Hematopoietic multipotent progenitor cell (in vitro differentiated cells): ENCODE measurements around the gene ESR2. TPM values are rescaled to one million over a fixed set of nuclear protein-coding genes. Genes with fewer than 3 reads are reported as not detected.
"Not testable (repeated sequence)": the region's sequence is repeated elsewhere in the genome, so short reads cannot be mapped to it uniquely, and the experiment has no call there.

Source experiments
- DNase-seq, 3 donors: peaks; one replicate each; pipeline ENCODE4 v3.0.0-alpha.2; 2011 to 2015; ENCODE audit warnings: low read depth in 2 of 3, low spot score in 2 of 3
- small RNA-seq: library from RNA; depleted of rRNA; stranded (forward); fragments of <200 nt; gene quantifications from one replicate; pipeline ENCODE3, GENCODE V24; 2012
- total RNA-seq: library from RNA; depleted of rRNA; stranded (reverse); fragments of >200 nt; gene quantifications from one replicate; pipeline ENCODE4 v1.2.3, GENCODE V29; 2012

The ESR2 gene
- total RNA-seq, 1 donor, result 2.2 TPM

GRCh38 chr14:64053694-64054669 lies 240.2 kb downstream of the ESR2 start:
- DNase-seq, result no peak

GRCh38 chr14:64049616-64050381 lies 244.4 kb downstream of the ESR2 start:
- no peak for DNase-seq

- DNase-seq, result no peak
These were observed 249.1 kb downstream of the ESR2 start for GRCh38 chr14:64045091-64045490.

GRCh38 chr14:64043296-64043695 lies 250.9 kb downstream of the ESR2 start:
- not testable (repeated sequence) for DNase-seq

DNA sequence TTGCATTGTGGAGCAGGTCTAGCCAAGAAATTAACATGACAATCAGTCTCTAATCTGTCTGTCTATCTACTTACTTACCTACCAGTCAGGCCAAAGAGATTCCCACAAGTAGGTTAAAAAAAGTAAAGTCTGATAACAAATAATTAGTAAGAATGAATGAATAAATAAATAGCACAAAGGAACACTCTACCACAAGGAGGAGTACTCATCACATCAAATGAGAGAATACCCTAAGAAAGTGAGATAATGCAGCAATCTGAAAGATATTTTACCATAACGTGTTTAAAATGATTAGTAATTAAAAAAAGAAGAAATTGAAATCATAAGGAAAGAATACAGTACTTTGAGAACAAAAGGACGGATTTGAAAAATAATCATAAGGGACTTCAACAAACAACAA lies 254.1 kb downstream of the ESR2 start:
- peak in 2 of 3 donors; percentile 0 to 11 for DNase-seq

GRCh38 chr14:64038841-64039542 lies 255.2 kb downstream of the ESR2 start:
- DNase-seq, result no peak

- DNase-seq, result not testable (repeated sequence)
These were observed 256.1 kb downstream of the ESR2 start for GRCh38 chr14:64037869-64038745.

- DNase-seq, result no peak
These were observed 259.0 kb downstream of the ESR2 start for GRCh38 chr14:64035143-64035542.

Small RNA genes within 50 kb of the gene (small RNA-seq; reads per million reads assigned to genes)
- not detected for gene MIR548H1

Other genes with a start within 250 kb of the ESR2 start
- 34.7 TPM for gene MTHFD1, start 94.0 kb upstream of the ESR2 start, total RNA-seq
- gene AKAP5, start 171.1 kb upstream of the ESR2 start, total RNA-seq, result 0.27 TPM
- 8.3 TPM for gene ZBTB25, start 209.5 kb upstream of the ESR2 start, total RNA-seq
- gene ZBTB1, start 210.4 kb upstream of the ESR2 start, total RNA-seq, result 27.7 TPM
- 5.1 TPM for gene HSPA2, start 246.4 kb upstream of the ESR2 start, total RNA-seq